Panc1 (cell line): ENCODE results near the gene CRELD2. TPM values are rescaled to one million over a fixed set of nuclear protein-coding genes. Genes with fewer than 3 reads are reported as not detected.
A peak's percentile ranks its signal among the peaks of the same experiment; 100 is the strongest.

ENCODE experiments used
- ATAC-seq: fragments of 200-7000 bp; cut with Tn5 transposase; 2 replicates; pipeline ENCODE4 v1.9.1; 2020; ENCODE audit warnings: mild to moderate bottlenecking, moderate library complexity
- BruUV-seq: library from RNA; stranded (reverse); fragments of 400-500 nt; replicated peaks from 2 replicates; lab custom pipeline; 2021; lab: Mats Ljungman, UMichigan
- CTCF ChIA-PET: fragments of 300-600 bp; sonication (Branson Sonifier 250); formaldehyde crosslinking; loops from one replicate; lab custom pipeline; 2022; ENCODE audit warnings: antibody characterized with exemption; lab: Charles Lee
- POLR2A ChIA-PET: fragments of 300-600 bp; sonication (Branson Sonifier 250); formaldehyde crosslinking; loops from one replicate; lab custom pipeline; 2022; ENCODE audit warnings: antibody characterized with exemption; lab: Charles Lee
- DNase-seq: peaks from one replicate; pipeline ENCODE4 v3.0.0-alpha.2; 2010; ENCODE audit warnings: low read depth, low spot score
- H3K27ac ChIP-seq: 2 replicates; pipeline ENCODE4 v1.5.1; 2011; ENCODE audit warnings: mild to moderate bottlenecking, low read length, inconsistent platforms
- H3K27me3 ChIP-seq: fragments of 200-500 bp; sonication (Bioruptor generic); 2 replicates; pipeline ENCODE4 v1.6.0; 2014; ENCODE audit warnings: low read length, inconsistent platforms; ENCODE audit not compliant: control insufficient read depth, insufficient read depth
- H3K36me3 ChIP-seq: fragments of 200-500 bp; sonication (Bioruptor generic); 2 replicates; pipeline ENCODE4 v1.5.1; 2014; ENCODE audit warnings: inconsistent platforms, mild to moderate bottlenecking, low read length, moderate library complexity; ENCODE audit not compliant: control insufficient read depth, insufficient read depth
- H3K4me1 ChIP-seq: 2 replicates; pipeline ENCODE4 v1.5.1; 2011; ENCODE audit warnings: inconsistent platforms, mild to moderate bottlenecking, low read length, moderate library complexity; ENCODE audit not compliant: control insufficient read depth, insufficient read depth
- H3K4me3 ChIP-seq, 2 experiments: 2 replicates each; pipeline ENCODE4 v1.5.1; 2011 to 2012; ENCODE audit warnings: low read depth in 2 of 2, low read length in 2 of 2, mild to moderate bottlenecking in 2 of 2, inconsistent platforms in 1 of 2, moderate library complexity in 1 of 2
- H3K9me3 ChIP-seq: fragments of 200-500 bp; sonication (Bioruptor generic); 2 replicates; pipeline ENCODE4 v1.5.1; 2014; ENCODE audit warnings: low read depth, mild to moderate bottlenecking, inconsistent platforms, low read length, moderate library complexity; ENCODE audit not compliant: control insufficient read depth, insufficient read depth
- CTCF ChIP-seq: fragments of 450-650 bp; IDR thresholded peaks from 2 replicates; pipeline ENCODE4 v1.5.1; 2017; ENCODE audit warnings: mild to moderate bottlenecking
- POLR2AphosphoS5 ChIP-seq: IDR thresholded peaks from 2 replicates; pipeline ENCODE4 v1.6.1; 2012; ENCODE audit warnings: mild to moderate bottlenecking, low read depth, low read length, moderate library complexity
- REST ChIP-seq, 2 experiments: IDR thresholded peaks; 2 replicates each; pipeline ENCODE4 v1.6.1; 2011 to 2012; ENCODE audit warnings: low read depth in 2 of 2, control low read depth in 1 of 2, low read length in 1 of 2, mild to moderate bottlenecking in 1 of 2, moderate library complexity in 1 of 2; ENCODE audit not compliant: insufficient read depth in 1 of 2
- SIN3A ChIP-seq: IDR thresholded peaks from 2 replicates; pipeline ENCODE4 v1.6.1; 2012; ENCODE audit warnings: low read depth, mild to moderate bottlenecking, low read length, moderate library complexity, borderline replicate concordance; ENCODE audit not compliant: insufficient read depth
- TCF7L2 ChIP-seq: IDR thresholded peaks from 2 replicates; pipeline ENCODE4 v1.6.1; 2011; ENCODE audit warnings: mild to moderate bottlenecking, low read depth, low read length, inconsistent platforms
- in situ Hi-C: cut with HindIII; loops from 2 replicates; pipeline ENCODE4 v1.10.0; 2016; ENCODE audit warnings: low sequenced_read_pairs, low pct_unique_long_range_greater_than_20kb
- intact Hi-C: fragments of 100-400 bp; cut with micrococcal nuclease; formaldehyde crosslinking; loops from one replicate; pipeline ENCODE4 v1.10.0; 2022; ENCODE audit not compliant: unreplicated experiment
- total RNA-seq: library from RNA; stranded (reverse); gene quantifications from one replicate; pipeline ENCODE4 v1.2.1, GENCODE V29; 2021; ENCODE audit not compliant: unreplicated experiment

Gene CRELD2
- total RNA-seq, 1 experiment from 2014 or later, result 59.7 TPM

- no peaks in the 10 kb centered on the region for H3K27me3 ChIP-seq
- in situ Hi-C loops (no loop called here), intact Hi-C loops (no loop called here)
- CTCF ChIA-PET, result no interaction called here
- POLR2A ChIA-PET, result interaction anchor here (0.6 to 0.7 kb wide), 2 partner anchors 17 to 320 kb away, joined by 3 to 4 read pairs; no protein-coding TSS in a partner anchor
- no peaks in the 10 kb centered on the region for H3K36me3 ChIP-seq
- no peak for DNase-seq
- no peak for TF ChIP-seq TCF7L2
- TF ChIP-seq SIN3A, result no peak
- TF ChIP-seq CTCF, result no peak
- TF ChIP-seq POLR2AphosphoS5, result no peak
- TF ChIP-seq REST (IDR thresholded peaks at IDR 0.05; ENCODE audit: insufficient read depth in 1 of 2, low read depth in 2 of 2, low read length in 1 of 2), result no peak
- peak overlapping the region; percentile 54; the same call in 1 of the 2 replicates for H3K27ac ChIP-seq
- H3K4me3 ChIP-seq, result no peak overlapping the region
- BruUV-seq, result no TSS peak
- H3K4me1 ChIP-seq, result peaks cover 49% of the 10 kb centered on the region
- ATAC-seq, result no peak
- no peaks in the 10 kb centered on the region for H3K9me3 ChIP-seq
Observed at GRCh38 chr22:49946612-49947295, 28.3 kb downstream of the CRELD2 start.

- ChIA-PET POLR2A (no interaction called here), CTCF (no interaction called here)
- DNase-seq (no peak), ATAC-seq (no peak)
- TF ChIP-seq TCF7L2 (no peak), CTCF (no peak), SIN3A (no peak), REST (IDR thresholded peaks at IDR 0.05; ENCODE audit: insufficient read depth in 1 of 2, low read depth in 2 of 2, low read length in 1 of 2) (no peak), POLR2AphosphoS5 (no peak)
- no peak overlapping the region for H3K4me3 ChIP-seq
- in situ Hi-C loops, result no loop called here
- peaks cover 54% of the 10 kb centered on the region for H3K4me1 ChIP-seq
- peak overlapping the region; percentile 54; the same call in 1 of the 2 replicates for H3K27ac ChIP-seq
- H3K9me3 ChIP-seq, result no peaks in the 10 kb centered on the region
- no peaks in the 10 kb centered on the region for H3K27me3 ChIP-seq
- no peaks in the 10 kb centered on the region for H3K36me3 ChIP-seq
- intact Hi-C loops, result no loop called here
- no TSS peak for BruUV-seq
Observed at GRCh38 chr22:49947296-49947622, 28.8 kb downstream of the CRELD2 start.
